Adrenal gland (tissue), 12 donors: ENCODE data around the gene TBC1D9. TPM values are rescaled to one million over a fixed set of nuclear protein-coding genes. Genes with fewer than 3 reads are reported as not detected.

Experiments
- DNase-seq, 7 donors: peaks; one replicate each; pipeline ENCODE4 v3.0.0-alpha.2; 2019 to 2020
- H3K27ac ChIP-seq, 5 donors: fragments of 200-600 bp; sonication (generic) in 4 of 5; 1 replicate in 3 of 5; 2 replicates in 2 of 5; pipeline versions ENCODE4 v1.5.1 to v1.8.0; 2016 to 2020; ENCODE audit warnings: mild to moderate bottlenecking in 1 of 5
- H3K27me3 ChIP-seq: fragments of 200-600 bp; 2 replicates; pipeline ENCODE4 v1.8.0; 2021
- H3K36me3 ChIP-seq, 2 donors: fragments of 200-600 bp; replicated peaks in 1 of 2; 1 replicate in 1 of 2; 2 replicates in 1 of 2; pipeline versions ENCODE4 v1.5.1 to v1.8.0; 2018 to 2022
- H3K4me1 ChIP-seq, 2 donors: fragments of 200-600 bp; replicated peaks in 1 of 2; 1 replicate in 1 of 2; 2 replicates in 1 of 2; pipeline versions ENCODE4 v1.5.1 to v1.8.0; 2018 to 2021
- H3K4me3 ChIP-seq, 4 donors: fragments of 200-600 bp; sonication (generic) in 3 of 4; one replicate each; pipeline ENCODE4 v1.5.1; 2016 to 2018
- H3K9me3 ChIP-seq, 3 donors: fragments of 200-600 bp; sonication (generic) in 1 of 3; replicated peaks in 1 of 3; 1 replicate in 2 of 3; 2 replicates in 1 of 3; pipeline versions ENCODE4 v1.5.1 to v1.8.0; 2016 to 2021
- CTCF ChIP-seq, 6 experiments: fragments of 450-650 bp in 4 of 6; fragments of 200-600 bp in 2 of 6; sonication (generic) in 1 of 6; IDR thresholded peaks; 1 replicate in 5 of 6; 2 replicates in 1 of 6; pipeline versions ENCODE4 v1.5.1 to v1.8.0; 2016 to 2021; ENCODE audit warnings: antibody characterized with exemption in 6 of 6, mild to moderate bottlenecking in 2 of 6, moderate library complexity in 1 of 6
- POLR2A ChIP-seq, 2 donors: fragments of 450-650 bp; IDR thresholded peaks; one replicate each; pipeline ENCODE4 v1.6.1; 2017; ENCODE audit warnings: antibody characterized with exemption in 2 of 2, mild to moderate bottlenecking in 2 of 2, moderate library complexity in 1 of 2
- WGBS, 4 donors: extraction: QIAGEN DNeasy Blood & Tissue Kit in 2 of 4; methylation state at CpG; one replicate each; pipeline versions ENCODE4 v1.1.5 to v1.1.7; 2013 to 2017; 5-methylcytosine and 5-hydroxymethylcytosine counted together
- intact Hi-C, 2 donors: fragments of 100-400 bp; cut with DNase I; formaldehyde crosslinking; loops; one replicate each; pipeline versions ENCODE4 v1.14.1 to v1.15.0; 2022 to 2023
- polyA plus RNA-seq, 3 donors: library from polyadenylated mRNA; stranded (reverse); fragments of 200-250 nt in 2 of 3; fragments of 350-450 nt in 1 of 3; fragmentation: Illumina TruSeq in 1 of 3; extraction: RNeasy Lipid Tissue Mini Kit (QIAGEN cat#74804) in 1 of 3; gene quantifications; one replicate each; pipeline ENCODE4 v1.2.3, GENCODE V29; 2013 to 2014
- total RNA-seq, 9 donors: library from RNA; depleted of rRNA in 4 of 9; stranded (reverse); fragments of >200 nt in 4 of 9; fragments of 120-200 nt in 1 of 9; fragmentation: NEBNext Ultra II Directional in 1 of 9; extraction: Animal tissue kit (Norgen Biotek cat#: 25700) in 1 of 9; gene quantifications; one replicate each; pipeline versions ENCODE4 v1.1.0 to v1.2.4, GENCODE V29; 2013 to 2023
- donor health status: healthy with polysubstance abuse.
- donor health status: Bipolar disorder and iron deficiency.
- donor health status: DM: yes; HTN: yes; CAD: no.
- donor health status: DM: no; HTN: no; CAD: no.
- donor health status: DM: no; HTN: no; CAD: no.
- donor health status: DM: yes; HTN: yes; CAD: no.

Gene TBC1D9
- total and polyA plus RNA-seq, 12 donors: 3.8 to 27.7 (median 14.3) TPM

GRCh38 chr4:140693562-140693961 is 62.6 kb downstream of the TBC1D9 start:
- Histone ChIP-seq H3K4me1 (peaks cover 0 to 16% of the 10 kb centered on the region in 2 donors), H3K9me3 (no peaks in the 10 kb centered on the region), H3K4me3 (no peak overlapping the region), H3K36me3 (no peaks in the 10 kb centered on the region), H3K27ac (no peak overlapping the region), H3K27me3 (no peaks in the 10 kb centered on the region)
- intact Hi-C loops: no loop called here
- DNase-seq: no peak
- TF ChIP-seq POLR2A (IDR thresholded peaks at IDR 0.05): no peak
- WGBS, 4 donors: 92 to 100% (median 98%) methylated on average over 1 of the region's 1 CpG

GRCh38 chr4:140691369-140691768 is 64.8 kb downstream of the TBC1D9 start:
- intact Hi-C loops: no loop called here
- WGBS, 4 donors: 60 to 79% (median 66%) methylated on average over 2 of the region's 2 CpGs
- DNase-seq: no peak
- TF ChIP-seq POLR2A (IDR thresholded peaks at IDR 0.05) (no peak), CTCF (IDR thresholded peaks at IDR 0.05) (no peak)
- Histone ChIP-seq H3K27me3 (no peaks in the 10 kb centered on the region), H3K27ac (no peak overlapping the region), H3K4me3 (no peak overlapping the region), H3K36me3 (no peaks in the 10 kb centered on the region), H3K9me3 (no peaks in the 10 kb centered on the region), H3K4me1 (peaks cover 0 to 16% of the 10 kb centered on the region in 2 donors)

- 90 to 100% (median 97%) methylated on average over 1 of the region's 1 CpG for WGBS, 4 donors
- H3K4me1 ChIP-seq: peaks cover 0 to 16% of the 10 kb centered on the region in 2 donors
- H3K27ac ChIP-seq: no peak overlapping the region
- H3K27me3 ChIP-seq: no peaks in the 10 kb centered on the region
- intact Hi-C loops: no loop called here
- TF ChIP-seq CTCF (IDR thresholded peaks at IDR 0.05) (no peak), POLR2A (IDR thresholded peaks at IDR 0.05) (no peak)
- no peak overlapping the region for H3K4me3 ChIP-seq
- no peak for DNase-seq
- peaks cover 0 to 3% of the 10 kb centered on the region in 2 donors for H3K36me3 ChIP-seq
- no peaks in the 10 kb centered on the region for H3K9me3 ChIP-seq
These were observed 66.1 kb downstream of the TBC1D9 start for GRCh38 chr4:140690093-140690492.

GRCh38 chr4:140689623-140690022 is 66.6 kb downstream of the TBC1D9 start:
- intact Hi-C loops: no loop called here
- TF ChIP-seq CTCF (IDR thresholded peaks at IDR 0.05) (no peak), POLR2A (IDR thresholded peaks at IDR 0.05) (no peak)
- no peak for DNase-seq
- Histone ChIP-seq H3K9me3 (no peaks in the 10 kb centered on the region), H3K36me3 (peaks cover 0 to 3% of the 10 kb centered on the region in 2 donors), H3K4me3 (no peak overlapping the region), H3K27ac (no peak overlapping the region), H3K27me3 (no peaks in the 10 kb centered on the region), H3K4me1 (peaks cover 0 to 16% of the 10 kb centered on the region in 2 donors)
- WGBS, 4 donors: 91 to 100% (median 95%) methylated on average over 3 of the region's 3 CpGs
